Thoracic aorta (tissue), 2 donors: ENCODE results near the gene HECTD2. TPM values are rescaled to one million over a fixed set of nuclear protein-coding genes. Genes with fewer than 3 reads are reported as not detected.
"Not testable (repeated sequence)": the region's sequence is repeated elsewhere in the genome, so short reads cannot be mapped to it uniquely, and the experiment has no call there.

Experiments
- ATAC-seq: fragments of 150-250 bp; one replicate; pipeline ENCODE4 v1.8.0; 2017; ENCODE audit warnings: low read depth; ENCODE audit not compliant: insufficient number of reproducible peaks, low FRiP score
- DNase-seq: peaks from one replicate; pipeline ENCODE4 v3.0.0-alpha.2; 2020; ENCODE audit warnings: low spot score
- H3K27ac ChIP-seq, 2 donors: fragments of 200-600 bp; sonication (generic); 1 replicate in 1 of 2; 2 replicates in 1 of 2; pipeline ENCODE4 v1.5.1; 2016; ENCODE audit warnings: mild to moderate bottlenecking in 2 of 2, moderate library complexity in 2 of 2
- H3K27me3 ChIP-seq: fragments of 200-600 bp; sonication (generic); replicated peaks from 2 replicates; pipeline ENCODE4 v1.6.0; 2016; ENCODE audit warnings: mild to moderate bottlenecking; ENCODE audit not compliant: insufficient read depth
- H3K36me3 ChIP-seq: fragments of 200-600 bp; sonication (generic); one replicate; pipeline ENCODE4 v1.5.1; 2016
- H3K4me1 ChIP-seq, 2 donors: fragments of 200-600 bp; sonication (generic); 1 replicate in 1 of 2; 2 replicates in 1 of 2; pipeline versions ENCODE4 v1.5.1 to v1.6.0; 2016; ENCODE audit warnings: low read depth in 2 of 2, mild to moderate bottlenecking in 1 of 2; ENCODE audit not compliant: control insufficient read depth in 1 of 2
- H3K4me3 ChIP-seq: fragments of 200-600 bp; sonication (generic); 2 replicates; pipeline ENCODE4 v1.5.1; 2016; ENCODE audit warnings: mild to moderate bottlenecking
- H3K9me3 ChIP-seq: fragments of 200-600 bp; sonication (generic); 2 replicates; pipeline ENCODE4 v1.5.1; 2016
- total RNA-seq, 2 donors: library from RNA; depleted of rRNA; stranded (reverse); fragments of >200 nt; gene quantifications; one replicate each; pipeline versions ENCODE4 v1.1.0 to v1.2.3, GENCODE V29; 2016
- TF ChIP-seq, protein P1 (sequence below): fragments of 200-600 bp; sonication (generic); IDR thresholded peaks from one replicate; pipeline ENCODE4 v1.5.1; 2019; ENCODE audit warnings: antibody characterized with exemption

The HECTD2 gene
- total RNA-seq, 2 donors from 2014 or later, result 35.9 to 48.0 TPM

DNA sequence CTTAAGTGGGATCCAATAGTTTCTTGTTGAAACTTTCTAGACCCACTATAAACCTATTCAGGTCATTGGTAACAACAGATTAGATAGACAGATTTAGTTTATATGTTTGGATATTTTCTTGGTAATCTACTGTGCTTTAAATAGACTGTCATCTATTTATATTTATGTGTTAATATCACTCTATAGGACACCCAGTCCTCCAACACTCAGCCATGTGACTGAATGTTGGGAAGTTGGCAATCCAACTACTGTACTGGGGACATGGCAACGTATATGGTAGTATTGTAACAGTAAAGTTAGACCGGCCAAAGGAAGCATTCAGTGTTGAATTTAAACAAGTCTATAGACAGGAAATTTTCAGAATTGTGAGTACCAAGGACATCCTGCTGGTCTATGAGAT, 42.6 kb upstream of the HECTD2 start:
- Histone ChIP-seq H3K27me3 (no peaks in the 10 kb centered on the region), H3K9me3 (no peaks in the 10 kb centered on the region), H3K4me3 (no peak overlapping the region), H3K4me1 (peaks cover 0 to 7% of the 10 kb centered on the region in 2 donors), H3K36me3 (no peaks in the 10 kb centered on the region), H3K27ac (no peak overlapping the region)
- TF ChIP-seq, protein P1, sequence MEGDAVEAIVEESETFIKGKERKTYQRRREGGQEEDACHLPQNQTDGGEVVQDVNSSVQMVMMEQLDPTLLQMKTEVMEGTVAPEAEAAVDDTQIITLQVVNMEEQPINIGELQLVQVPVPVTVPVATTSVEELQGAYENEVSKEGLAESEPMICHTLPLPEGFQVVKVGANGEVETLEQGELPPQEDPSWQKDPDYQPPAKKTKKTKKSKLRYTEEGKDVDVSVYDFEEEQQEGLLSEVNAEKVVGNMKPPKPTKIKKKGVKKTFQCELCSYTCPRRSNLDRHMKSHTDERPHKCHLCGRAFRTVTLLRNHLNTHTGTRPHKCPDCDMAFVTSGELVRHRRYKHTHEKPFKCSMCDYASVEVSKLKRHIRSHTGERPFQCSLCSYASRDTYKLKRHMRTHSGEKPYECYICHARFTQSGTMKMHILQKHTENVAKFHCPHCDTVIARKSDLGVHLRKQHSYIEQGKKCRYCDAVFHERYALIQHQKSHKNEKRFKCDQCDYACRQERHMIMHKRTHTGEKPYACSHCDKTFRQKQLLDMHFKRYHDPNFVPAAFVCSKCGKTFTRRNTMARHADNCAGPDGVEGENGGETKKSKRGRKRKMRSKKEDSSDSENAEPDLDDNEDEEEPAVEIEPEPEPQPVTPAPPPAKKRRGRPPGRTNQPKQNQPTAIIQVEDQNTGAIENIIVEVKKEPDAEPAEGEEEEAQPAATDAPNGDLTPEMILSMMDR, result no peak
- DNase-seq (no peak), ATAC-seq (no peak)

DNA sequence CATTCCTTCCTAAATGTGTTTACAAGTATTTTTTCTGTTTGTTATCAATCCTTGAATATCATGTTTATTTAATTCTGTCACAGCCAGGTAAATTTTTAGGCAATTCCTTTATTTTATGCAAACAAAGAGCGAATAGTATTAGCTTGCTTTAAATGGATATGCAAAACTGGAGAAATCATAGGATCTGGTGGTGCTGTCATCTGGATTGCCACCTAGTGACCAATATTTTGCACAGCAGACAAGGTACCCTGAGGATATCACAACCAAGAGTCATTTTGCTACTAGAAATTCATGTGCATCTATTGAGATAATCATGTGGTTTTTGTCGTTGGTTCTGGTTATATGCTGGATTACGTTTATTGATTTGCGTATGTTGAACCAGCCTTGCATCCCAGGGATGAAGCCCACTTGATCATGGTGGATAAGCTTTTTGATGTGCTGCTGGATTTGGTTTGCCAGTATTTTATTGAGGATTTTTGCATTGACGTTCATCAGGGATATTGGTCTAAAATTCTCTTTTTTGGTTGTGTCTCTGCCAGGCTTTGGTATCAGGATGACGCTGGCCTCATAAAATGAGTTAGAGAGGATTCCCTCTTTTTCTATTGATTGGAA, 40.1 kb upstream of the HECTD2 start:
- H3K36me3 ChIP-seq, H3K4me3 ChIP-seq, H3K27ac ChIP-seq, H3K27me3 ChIP-seq, H3K4me1 ChIP-seq, DNase-seq, ATAC-seq: not testable (repeated sequence)
- TF ChIP-seq, protein P1, result peak; percentile 54
- peaks cover 20% of the 10 kb centered on the region for H3K9me3 ChIP-seq

- Histone ChIP-seq H3K9me3 (peaks cover 30% of the 10 kb centered on the region), H3K4me3 (no peak overlapping the region), H3K27ac (no peak overlapping the region), H3K4me1 (no peaks in the 10 kb centered on the region), H3K36me3 (no peaks in the 10 kb centered on the region), H3K27me3 (no peaks in the 10 kb centered on the region)
- ATAC-seq, result no peak
- DNase-seq, result no peak
- TF ChIP-seq, protein P1, result no peak
These were observed 36.1 kb upstream of the HECTD2 start for GRCh38 chr10:91374052-91374451.

- no peak overlapping the region for H3K27ac ChIP-seq
- TF ChIP-seq, protein P1, result no peak
- H3K4me3 ChIP-seq, result no peak overlapping the region
- H3K36me3 ChIP-seq, result no peaks in the 10 kb centered on the region
- DNase-seq (no peak), ATAC-seq (no peak)
- H3K27me3 ChIP-seq, result no peaks in the 10 kb centered on the region
- H3K9me3 ChIP-seq, result peaks cover 30% of the 10 kb centered on the region
- H3K4me1 ChIP-seq, result peaks cover 3 to 17% of the 10 kb centered on the region in 2 donors
These were observed 32.1 kb upstream of the HECTD2 start for GRCh38 chr10:91378061-91378460.

DNA sequence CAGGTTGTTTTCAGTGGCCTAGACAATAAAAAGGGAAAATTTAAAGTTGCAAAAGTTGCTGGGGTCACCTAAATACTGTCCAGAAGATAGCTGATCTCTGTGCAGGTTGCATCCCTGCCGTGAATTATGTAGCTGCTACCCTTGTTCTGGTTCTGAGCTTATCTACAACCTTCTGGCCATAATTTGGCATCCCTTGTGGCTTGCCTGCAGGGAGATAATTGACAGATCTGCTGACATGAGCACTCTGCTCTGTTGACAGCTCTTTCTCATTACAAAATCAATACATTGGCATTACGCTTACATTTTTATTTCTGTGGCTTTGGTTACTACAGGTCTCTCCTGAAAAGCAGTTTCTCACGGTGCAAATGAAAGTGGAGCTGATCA, 29.3 kb upstream of the HECTD2 start:
- H3K4me3 ChIP-seq, result no peak overlapping the region
- no peaks in the 10 kb centered on the region for H3K27me3 ChIP-seq
- peaks cover 3 to 17% of the 10 kb centered on the region in 2 donors for H3K4me1 ChIP-seq
- DNase-seq (no peak), ATAC-seq (no peak)
- TF ChIP-seq, protein P1, result no peak
- no peaks in the 10 kb centered on the region for H3K36me3 ChIP-seq
- H3K9me3 ChIP-seq, result peaks cover 1% of the 10 kb centered on the region
- no peak overlapping the region for H3K27ac ChIP-seq
